Transverse colon (tissue), 4 donors: ENCODE data around the gene TP73. TPM values are rescaled to one million over a fixed set of nuclear protein-coding genes. Genes with fewer than 3 reads are reported as not detected.

Source experiments
- DNase-seq: peaks from one replicate; pipeline ENCODE4 v3.0.0-alpha.2; 2019
- H3K27ac ChIP-seq, 4 donors: fragments of 200-600 bp; sonication (generic); 2 replicates each; pipeline ENCODE4 v1.5.1; 2016 to 2018; ENCODE audit warnings: inconsistent platforms in 4 of 4
- H3K27me3 ChIP-seq: fragments of 200-600 bp; sonication (generic); 2 replicates; pipeline ENCODE4 v1.5.1; 2017; ENCODE audit warnings: inconsistent platforms
- H3K36me3 ChIP-seq, 4 donors: fragments of 200-600 bp; sonication (generic); 2 replicates each; pipeline ENCODE4 v1.5.1; 2017 to 2019; ENCODE audit warnings: inconsistent platforms in 4 of 4
- H3K4me1 ChIP-seq, 4 donors: fragments of 200-600 bp; sonication (generic); 2 replicates each; pipeline ENCODE4 v1.5.1; 2017 to 2020; ENCODE audit warnings: inconsistent platforms in 4 of 4
- H3K4me3 ChIP-seq, 4 donors: fragments of 200-600 bp; sonication (generic); 1 replicate in 1 of 4; 2 replicates in 3 of 4; pipeline versions ENCODE4 v1.5.1 to v1.6.1; 2017 to 2019; ENCODE audit warnings: inconsistent platforms in 4 of 4
- H3K9me3 ChIP-seq, 2 donors: fragments of 200-600 bp; sonication (generic); 2 replicates each; pipeline ENCODE4 v1.5.1; 2017 to 2019; ENCODE audit warnings: inconsistent platforms in 2 of 2
- CTCF ChIP-seq, 5 experiments: fragments of 200-600 bp in 3 of 5; fragments of 450-650 bp in 2 of 5; sonication (generic) in 3 of 5; IDR thresholded peaks; 1 replicate in 2 of 5; 2 replicates in 3 of 5; pipeline ENCODE4 v1.5.1; 2016 to 2017; ENCODE audit warnings: antibody characterized with exemption in 5 of 5, inconsistent platforms in 3 of 5, mild to moderate bottlenecking in 2 of 5, moderate library complexity in 1 of 5
- EP300 ChIP-seq: sonication (generic); formaldehyde crosslinking; IDR thresholded peaks from one replicate; pipeline ENCODE4 v1.6.1; 2017; ENCODE audit warnings: antibody characterized with exemption, low read depth
- POLR2A ChIP-seq: fragments of 450-650 bp; IDR thresholded peaks from one replicate; pipeline ENCODE4 v1.6.1; 2016; ENCODE audit warnings: antibody characterized with exemption, mild to moderate bottlenecking, moderate library complexity
- POLR2AphosphoS5 ChIP-seq, 3 donors: sonication (generic); formaldehyde crosslinking; IDR thresholded peaks; one replicate each; pipeline ENCODE4 v1.6.1; 2016; ENCODE audit warnings: antibody characterized with exemption in 3 of 3
- WGBS, 2 donors: methylation state at CpG; one replicate each; pipeline ENCODE4 v1.1.5; 2018; ENCODE audit warnings: low coverage in 1 of 2; 5-methylcytosine and 5-hydroxymethylcytosine counted together
- in situ Hi-C, 4 donors: fragments of 200-750 bp; cut with MboI; loops; one replicate each; pipeline versions ENCODE4 v1.15.0 to v1.15.1; 2017; ENCODE audit warnings: low sequenced_read_pairs in 3 of 4, low pct_ligation_motif_present in 1 of 4, low pct_unique_long_range_greater_than_20kb in 1 of 4
- intact Hi-C: fragments of 100-400 bp; cut with DNase I; formaldehyde crosslinking; loops from one replicate; pipeline ENCODE4 v1.15.1; 2023; ENCODE audit warnings: low total_unique reads
- total RNA-seq, 4 donors: library from RNA; depleted of rRNA; stranded (reverse); fragments of >200 nt; gene quantifications; one replicate each; pipeline ENCODE4 v1.1.0, GENCODE V29; 2016

TP73 gene
- total RNA-seq, 4 donors from 2014 or later: 0.20 to 0.32 TPM; not detected in 2

DNA sequence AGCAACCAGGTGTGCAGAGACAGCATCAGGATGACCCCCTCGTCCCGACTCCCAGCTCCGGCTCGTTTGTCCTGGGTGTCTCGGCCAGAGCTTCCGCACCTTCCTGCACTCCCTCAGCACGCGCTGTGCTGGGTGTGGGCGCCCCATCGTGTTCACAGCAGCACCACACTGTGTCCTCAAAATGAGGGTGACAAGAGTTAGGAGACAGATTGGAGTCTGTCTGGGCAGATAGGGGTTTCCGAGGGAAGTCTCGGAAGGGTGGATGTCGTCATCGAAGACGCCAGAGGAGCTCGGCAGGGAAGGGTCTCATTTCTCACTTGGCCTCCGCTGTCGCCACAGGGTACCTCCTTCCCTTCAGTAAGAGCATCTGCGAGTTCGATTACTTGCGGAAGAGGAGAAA, 104.1 kb downstream of the TP73 start:
- in situ Hi-C loops: no loop called here
- intact Hi-C loops: no loop called here
- Histone ChIP-seq H3K4me3 (no peak overlapping the region), H3K36me3 (no peaks in the 10 kb centered on the region), H3K27me3 (peaks cover 36% of the 10 kb centered on the region), H3K4me1 (no peaks in the 10 kb centered on the region), H3K9me3 (no peaks in the 10 kb centered on the region), H3K27ac (no peak overlapping the region)
- no peak for DNase-seq
- WGBS, 2 donors: 83 to 88% methylated on average over 16 to 21 of the region's 21 CpGs
- TF ChIP-seq EP300: no peak

DNA sequence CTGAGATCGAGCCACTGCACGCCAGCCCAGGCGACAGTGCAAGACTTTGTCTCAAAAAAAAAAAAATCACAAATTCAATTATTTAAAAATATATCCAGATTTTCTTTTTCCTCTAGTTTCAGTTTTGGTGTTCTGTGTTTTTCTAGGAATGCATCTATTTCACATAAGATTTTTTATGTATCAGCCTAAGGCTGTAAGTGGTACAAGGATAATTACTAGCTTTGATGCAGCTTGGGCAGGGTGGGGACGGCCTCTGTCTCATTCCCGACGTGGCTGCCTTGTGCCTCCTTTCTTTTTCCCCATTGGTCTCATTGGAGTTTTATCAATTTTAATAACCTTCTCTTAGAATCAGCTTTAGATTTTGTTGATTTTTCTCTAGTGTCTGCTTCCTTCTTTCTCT, 106.8 kb downstream of the TP73 start:
- Histone ChIP-seq H3K4me3 (no peak overlapping the region), H3K27ac (no peak overlapping the region), H3K4me1 (no peaks in the 10 kb centered on the region), H3K27me3 (peaks cover 47% of the 10 kb centered on the region), H3K9me3 (no peaks in the 10 kb centered on the region), H3K36me3 (no peaks in the 10 kb centered on the region)
- intact Hi-C loops: no loop called here
- no peak for DNase-seq
- TF ChIP-seq EP300 (no peak), POLR2A (no peak), POLR2AphosphoS5 (IDR thresholded peaks at IDR 0.05) (no peak), CTCF (IDR thresholded peaks at IDR 0.05) (no peak)
- 78 to 84% methylated on average over 4 to 6 of the region's 6 CpGs for WGBS, 2 donors
- in situ Hi-C loops: no loop called here

DNA sequence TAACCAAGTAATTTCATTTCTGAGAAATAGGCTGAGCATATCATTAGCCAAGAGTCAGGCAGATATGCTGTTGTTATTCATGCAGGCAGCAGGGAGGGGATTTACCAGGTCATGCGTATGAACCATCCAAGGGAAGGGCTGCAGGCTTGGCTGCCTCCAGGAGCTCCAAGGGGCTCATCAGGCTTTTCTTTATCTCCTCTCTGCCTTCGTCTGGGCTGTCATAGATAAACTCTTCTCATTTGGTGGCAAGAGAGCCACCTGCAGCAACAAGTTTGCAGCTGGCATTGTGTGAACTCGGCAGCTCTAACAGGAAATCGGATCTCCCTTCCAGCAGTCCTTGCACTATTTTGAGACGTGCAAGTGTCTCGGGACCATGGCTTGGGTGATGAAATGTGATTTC, 107.5 kb downstream of the TP73 start:
- no peak for TF ChIP-seq EP300
- no peak for TF ChIP-seq POLR2A
- TF ChIP-seq POLR2AphosphoS5 (IDR thresholded peaks at IDR 0.05): no peak
- TF ChIP-seq CTCF (IDR thresholded peaks at IDR 0.05): no peak
- no peak overlapping the region for H3K27ac ChIP-seq
- WGBS, 2 donors: 66 to 72% methylated on average over 3 to 6 of the region's 6 CpGs

GRCh38 chr1:3761296-3762010, 109.1 kb downstream of the TP73 start:
- Histone ChIP-seq H3K36me3 (no peaks in the 10 kb centered on the region), H3K4me3 (no peak overlapping the region), H3K27ac (no peak overlapping the region), H3K4me1 (no peaks in the 10 kb centered on the region), H3K9me3 (no peaks in the 10 kb centered on the region), H3K27me3 (peaks cover 42% of the 10 kb centered on the region)
- WGBS, 2 donors: 84 to 93% methylated on average over 3 to 17 of the region's 17 CpGs
- in situ Hi-C loops: no loop called here
- no peak for TF ChIP-seq POLR2AphosphoS5 (IDR thresholded peaks at IDR 0.05)
- no peak for TF ChIP-seq POLR2A
- TF ChIP-seq CTCF (IDR thresholded peaks at IDR 0.05): no peak
- TF ChIP-seq EP300: no peak
- no peak for DNase-seq
- intact Hi-C loops: no loop called here

More for the DNA sequence above, 107.5 kb downstream of the TP73 start:
- DNase-seq: no peak
- no peak overlapping the region for H3K4me3 ChIP-seq
- no peaks in the 10 kb centered on the region for H3K4me1 ChIP-seq
- intact Hi-C loops: no loop called here
- no peaks in the 10 kb centered on the region for H3K36me3 ChIP-seq
- H3K9me3 ChIP-seq: no peaks in the 10 kb centered on the region
- peaks cover 47% of the 10 kb centered on the region for H3K27me3 ChIP-seq
- in situ Hi-C loops: no loop called here
